ENCODE results near the gene LMOD3.

LMOD3 gene

DNA sequence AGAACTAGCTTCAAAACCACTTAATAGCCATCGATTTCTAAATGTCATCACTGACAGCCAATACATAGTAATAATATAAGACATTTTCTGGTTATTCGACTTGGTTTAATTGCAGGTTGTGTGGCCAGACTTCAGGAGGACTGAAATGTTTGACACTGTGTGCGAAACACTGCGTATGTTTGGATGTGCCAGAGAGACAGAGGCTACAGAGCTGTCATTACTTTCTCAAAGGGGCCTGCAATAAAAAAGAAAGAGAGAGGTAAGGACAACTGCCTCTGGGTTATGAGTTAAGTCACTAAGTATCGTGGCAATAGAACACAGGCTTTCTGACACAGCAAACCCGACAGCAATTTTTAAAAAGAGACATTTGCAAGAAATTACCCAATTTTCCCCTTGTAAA, 882 bp downstream of the LMOD3 start:
- DNase-seq = no peak

DNA sequence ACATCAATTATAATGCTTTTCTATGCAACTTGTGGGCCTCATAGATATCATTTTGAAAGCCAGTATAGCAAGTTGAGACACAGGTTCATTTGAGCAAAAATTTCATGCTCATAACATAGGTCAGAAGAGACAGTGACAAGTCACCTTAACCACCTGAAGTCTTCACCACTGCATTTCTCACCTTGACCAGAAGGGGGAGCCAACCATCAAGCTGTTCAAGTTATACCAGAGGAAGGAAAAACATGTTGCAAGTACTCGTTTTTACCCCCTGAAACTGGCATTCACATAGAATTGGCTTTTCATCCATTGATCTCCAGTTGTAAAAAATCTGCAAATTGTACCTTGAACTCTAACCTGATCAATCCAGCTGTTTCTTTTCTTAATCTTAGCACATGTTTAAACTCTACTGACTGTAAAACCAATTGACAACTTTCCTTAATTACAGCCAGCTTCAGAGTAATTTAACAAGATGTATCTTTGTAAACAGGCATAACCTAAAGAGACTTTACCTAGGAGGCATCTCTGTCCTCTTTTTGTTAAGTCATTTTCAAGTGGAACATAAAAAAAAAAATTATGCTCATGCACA, 1.4 kb downstream of the LMOD3 start:
- peak; percentile 74 for DNase-seq

DNA sequence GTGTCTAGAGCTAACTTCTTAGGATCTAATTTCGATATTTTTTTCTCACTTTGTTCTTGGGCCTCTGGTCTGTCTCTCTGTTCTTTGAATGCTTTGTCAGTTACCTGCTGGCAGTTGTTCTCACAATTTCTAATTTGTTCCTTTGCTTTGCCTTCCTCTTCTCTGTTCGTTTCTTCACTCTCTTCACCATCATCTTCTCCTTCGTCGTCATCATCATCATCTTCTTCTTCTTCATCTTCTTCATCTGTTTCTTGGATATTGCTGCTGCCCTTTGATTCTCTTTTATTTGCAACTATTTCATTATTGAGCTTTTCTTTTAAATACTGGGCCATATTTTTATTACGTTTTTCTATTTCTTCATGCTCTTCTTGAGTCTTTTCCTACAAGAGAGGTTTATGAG, 2.7 kb downstream of the LMOD3 start:
- DNase-seq = no peak

DNA sequence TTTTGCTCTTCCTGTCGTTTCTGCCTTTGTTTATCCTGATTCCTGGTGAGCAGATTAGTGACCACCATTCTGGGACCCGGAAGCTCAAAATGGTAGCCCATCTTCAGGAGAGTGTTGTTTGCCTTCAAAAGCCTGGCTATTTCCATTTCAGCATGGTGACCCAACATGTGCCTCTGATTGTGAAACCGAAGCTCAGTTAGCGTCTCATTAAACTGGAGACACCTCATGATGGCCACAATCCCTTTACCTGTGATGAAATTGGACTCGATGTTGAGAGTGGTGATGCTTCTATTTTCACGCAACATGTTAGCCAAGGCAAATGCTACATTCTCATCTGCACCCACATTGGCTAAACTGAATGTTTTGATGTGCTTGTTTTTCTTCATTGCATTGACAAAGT, 3.3 kb downstream of the LMOD3 start:
- DNase-seq = no peak

DNA sequence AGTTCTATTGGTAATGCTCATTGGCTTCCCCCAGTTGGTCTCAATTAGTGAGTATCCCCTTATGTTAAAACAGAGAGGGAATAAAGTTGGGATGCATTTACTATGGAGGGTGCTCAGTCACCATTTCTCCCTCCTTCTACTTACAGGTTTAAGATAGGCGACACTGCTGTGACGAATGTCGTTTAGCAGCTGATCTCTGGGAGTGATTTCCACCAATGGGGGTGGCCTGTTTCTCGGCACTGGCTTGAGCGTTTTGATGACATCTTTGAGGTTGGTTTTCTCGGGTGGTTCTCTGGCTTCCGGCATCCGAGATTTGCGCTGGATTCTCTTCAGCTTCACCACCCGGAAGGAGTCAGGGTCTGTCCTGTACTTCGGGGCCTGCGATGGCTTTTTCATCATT, 3.8 kb downstream of the LMOD3 start:
- no peak for DNase-seq

DNA sequence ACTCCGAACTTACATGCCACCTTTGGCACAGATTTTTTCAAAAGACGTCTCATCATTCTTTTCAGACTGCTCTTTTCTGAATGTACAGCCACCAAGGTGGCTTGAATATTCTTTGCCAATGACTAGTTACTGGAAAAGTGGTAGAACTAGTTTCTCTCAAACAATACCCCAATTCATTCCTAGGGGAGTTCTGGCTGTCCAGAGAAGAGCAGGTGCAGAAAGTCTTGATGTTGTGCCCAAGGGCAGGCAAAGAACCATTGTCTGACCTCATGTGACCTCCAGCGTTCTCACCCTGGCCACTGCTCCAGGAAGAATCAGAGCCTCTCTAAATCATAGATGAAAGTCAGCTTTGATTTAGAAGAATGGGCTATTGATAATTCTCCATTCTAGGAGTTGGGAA, 5.5 kb downstream of the LMOD3 start:
- no peak for DNase-seq

DNA sequence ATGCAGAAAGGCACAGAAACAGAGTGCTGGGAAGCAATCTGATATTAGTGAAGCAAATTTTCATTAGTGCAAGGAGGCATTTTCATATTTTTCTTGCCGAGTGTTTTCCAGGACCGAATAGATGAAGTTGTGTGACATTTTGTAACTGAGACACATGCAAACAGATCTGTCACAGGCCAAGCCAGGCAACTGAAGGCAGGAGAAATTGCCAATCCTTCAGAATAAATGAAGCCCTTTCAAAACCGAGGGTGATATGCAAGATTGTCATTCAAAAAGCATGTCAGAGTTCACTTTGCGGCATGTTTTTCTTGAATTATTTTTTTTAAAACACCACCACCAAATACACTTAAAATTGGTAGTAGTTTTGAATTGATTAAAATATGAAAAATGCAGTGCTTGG, 6.2 kb downstream of the LMOD3 start:
- no peak for DNase-seq

DNA sequence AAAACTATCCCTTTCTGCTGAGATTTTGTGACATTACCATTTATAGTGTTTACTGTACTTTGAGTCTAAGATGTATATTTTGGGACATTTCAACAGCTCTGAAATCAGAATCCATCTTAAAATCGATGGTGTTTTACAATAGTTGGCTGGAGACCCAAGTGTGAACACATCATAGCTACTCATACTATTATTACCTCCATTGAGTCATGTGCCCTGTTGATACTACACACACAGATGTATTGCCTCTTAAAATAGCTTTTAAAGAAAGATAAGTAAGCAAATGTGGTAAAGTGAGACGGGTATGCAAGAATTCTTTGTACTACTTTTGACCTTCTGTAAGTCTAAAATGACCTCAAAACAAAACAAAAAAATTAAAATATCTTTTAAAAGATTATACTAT, 6.7 kb downstream of the LMOD3 start:
- DNase-seq = no peak

DNA sequence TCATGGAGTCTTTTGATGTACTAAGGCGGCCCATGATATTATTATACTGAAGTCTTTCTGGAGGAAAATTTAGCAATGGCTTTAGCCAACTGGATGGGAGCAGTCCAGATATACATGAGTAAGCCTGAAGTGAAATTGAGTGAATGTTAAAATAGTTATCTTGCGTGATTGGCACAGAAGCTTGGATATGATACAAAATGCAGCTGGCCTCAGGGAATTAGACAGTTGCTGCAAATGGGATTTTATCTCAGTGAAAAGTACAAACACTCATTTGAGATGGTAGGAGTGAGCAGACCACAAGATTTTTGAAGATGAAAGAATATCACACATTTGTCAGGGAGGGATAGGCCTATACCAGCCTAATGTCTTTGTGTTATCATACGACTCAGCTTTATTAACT, 8.9 kb downstream of the LMOD3 start:
- no peak for DNase-seq

DNA sequence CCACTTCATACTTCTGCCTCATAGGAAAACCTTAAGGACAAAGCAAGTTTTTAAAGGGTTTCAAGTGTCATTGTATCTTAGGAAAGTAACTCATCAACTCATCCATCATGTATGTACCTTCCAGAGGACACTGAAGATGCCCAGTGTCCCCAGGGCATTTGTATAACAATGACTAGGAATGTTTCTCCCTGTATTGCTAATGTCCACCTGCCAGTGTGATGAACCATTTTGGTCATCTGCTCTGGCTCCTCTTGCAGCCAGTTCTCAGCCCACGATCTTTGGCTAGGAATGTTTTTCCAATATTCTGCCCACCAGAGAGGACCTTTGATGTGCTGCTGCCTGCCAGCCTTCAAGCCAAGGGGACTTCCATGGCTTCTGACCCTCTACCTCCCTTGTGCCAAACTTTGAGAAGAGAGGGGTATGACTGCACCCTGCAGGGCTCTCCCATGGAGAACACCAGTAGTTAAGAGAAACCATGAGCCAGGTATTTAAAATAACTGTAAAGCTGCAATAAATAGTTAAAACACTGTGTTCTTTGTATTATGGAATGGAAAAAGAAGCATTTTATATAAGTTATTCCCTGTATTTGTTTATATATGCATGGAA, 11.4 kb downstream of the LMOD3 start:
- DNase-seq = no peak

DNA sequence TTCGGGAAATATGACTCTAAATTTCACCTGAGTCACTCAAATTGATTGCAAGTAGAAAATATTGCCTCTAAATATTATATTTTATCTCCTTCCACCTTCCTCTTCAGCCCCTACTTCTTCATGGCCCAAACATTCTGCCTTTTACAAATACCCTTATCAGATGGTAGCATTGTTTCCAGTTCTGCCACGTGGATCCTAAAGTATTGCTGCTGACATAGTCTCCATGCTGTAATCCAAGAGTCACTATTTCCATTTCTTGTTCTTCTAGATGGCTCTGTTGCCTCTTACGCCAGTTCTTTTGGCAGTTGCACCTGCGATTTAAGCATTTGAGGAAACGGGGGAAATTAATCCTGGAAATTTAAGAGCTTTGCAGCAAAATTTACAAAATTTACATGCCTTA, 13.6 kb downstream of the LMOD3 start:
- no peak for DNase-seq

DNA sequence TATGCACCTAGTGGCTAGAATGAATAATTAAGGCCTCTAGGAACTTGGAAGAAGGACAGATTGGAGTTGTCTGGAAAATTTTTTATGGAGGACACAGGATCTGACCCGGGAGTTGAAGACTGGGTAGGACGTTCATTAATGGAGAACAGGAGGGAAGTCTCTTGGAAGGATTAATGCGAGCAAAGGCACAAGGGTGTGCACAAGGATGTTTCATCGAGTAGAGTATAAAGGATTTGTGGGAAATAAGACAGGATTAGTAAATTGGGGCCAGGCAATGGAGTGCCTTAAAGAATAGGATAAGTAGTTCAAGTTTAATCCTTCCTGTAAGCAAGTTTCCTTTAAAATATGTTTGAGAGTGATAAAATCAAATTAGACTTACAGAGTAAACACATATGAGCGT, 14.6 kb downstream of the LMOD3 start:
- DNase-seq = no peak

DNA sequence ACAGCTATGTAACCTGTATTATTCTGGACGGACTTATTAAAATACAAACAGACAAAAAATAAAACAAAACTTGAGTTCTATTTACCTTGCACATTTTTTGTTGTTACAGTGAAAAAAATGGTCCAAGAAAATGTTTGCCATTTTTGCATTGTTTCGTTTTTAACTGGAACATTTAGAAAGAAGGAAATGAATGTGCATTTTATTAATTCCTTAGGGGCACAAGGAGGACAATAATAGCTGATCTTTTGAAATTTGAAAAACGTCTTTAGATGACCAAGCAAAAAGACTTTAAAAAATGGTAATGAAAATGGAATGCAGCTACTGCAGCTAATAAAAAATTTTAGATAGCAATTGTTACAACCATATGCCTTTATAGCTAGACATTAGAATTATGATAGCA, 17.1 kb downstream of the LMOD3 start:
- no peak for DNase-seq

DNA sequence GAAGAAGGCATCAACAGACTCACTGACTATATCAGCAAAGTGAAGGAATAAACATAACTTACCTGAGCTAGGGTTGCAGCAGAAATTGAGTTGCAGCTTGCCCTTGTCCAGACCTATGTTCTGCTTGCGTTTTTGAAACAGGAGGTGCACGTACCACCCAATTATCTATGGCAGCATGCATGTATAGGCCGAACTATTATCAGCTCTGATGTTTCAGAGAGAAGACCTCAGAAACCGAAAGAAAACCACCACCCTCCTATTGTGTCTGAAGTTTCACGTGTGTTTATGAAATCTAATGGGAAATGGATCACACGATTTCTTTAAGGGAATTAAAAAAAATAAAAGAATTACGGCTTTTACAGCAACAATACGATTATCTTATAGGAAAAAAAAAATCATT, 17.8 kb downstream of the LMOD3 start:
- DNase-seq = no peak

DNA sequence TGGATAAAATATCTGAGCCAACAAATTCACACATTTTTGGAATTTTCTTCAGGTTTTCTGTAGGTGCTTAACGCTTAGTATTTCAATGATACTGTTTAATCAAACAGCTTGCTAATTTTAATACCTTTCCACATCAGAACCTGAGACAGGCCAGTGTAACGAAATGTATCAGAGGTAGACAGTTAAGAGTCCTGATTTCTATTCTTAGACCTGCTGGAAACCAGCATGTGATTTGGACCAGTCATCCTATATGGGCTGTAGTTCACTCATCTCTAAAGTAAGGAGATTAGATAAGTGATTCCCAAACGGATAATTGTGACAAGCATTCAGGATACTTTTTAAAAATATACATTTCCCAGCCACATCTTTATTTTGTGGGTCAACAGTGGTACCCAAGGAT, 19.3 kb downstream of the LMOD3 start:
- DNase-seq = no peak

DNA sequence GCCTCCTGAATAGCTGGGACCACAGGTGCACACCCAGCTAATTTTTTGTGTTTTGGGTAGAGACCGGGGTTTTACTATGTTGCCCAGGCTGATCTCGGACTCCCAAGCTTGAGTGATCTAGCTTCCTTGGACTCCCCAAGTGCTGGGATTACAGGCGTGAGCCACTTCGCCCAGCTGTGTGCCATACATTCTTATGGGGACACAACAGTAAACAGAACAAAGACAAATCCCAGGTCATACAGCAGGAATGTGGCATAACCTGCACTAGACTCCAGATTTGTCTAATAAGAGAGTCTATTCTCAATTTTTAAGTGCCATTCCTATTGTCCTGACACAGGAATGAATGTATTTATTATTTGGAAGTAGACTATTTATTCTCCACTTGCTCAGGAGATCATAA, 20.0 kb downstream of the LMOD3 start:
- DNase-seq = no peak

DNA sequence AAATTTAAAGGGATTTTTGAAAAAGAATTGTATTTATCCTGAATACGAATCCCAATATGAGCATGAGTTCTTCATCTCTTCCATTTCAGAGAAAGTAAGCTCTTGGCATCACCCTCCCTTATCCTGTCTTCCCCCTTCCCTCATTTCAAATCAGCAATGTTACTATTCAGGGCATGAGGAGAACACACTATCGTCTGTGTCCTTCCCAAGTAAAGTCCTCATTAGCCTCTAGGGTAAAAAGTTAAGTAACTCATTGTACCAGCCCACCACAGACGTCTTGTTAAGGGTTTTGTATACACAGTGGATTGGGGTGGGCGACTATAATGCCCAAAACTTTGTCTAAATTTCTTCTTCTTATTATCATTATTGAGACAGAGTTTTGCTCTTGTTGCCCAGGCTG, 22.8 kb downstream of the LMOD3 start:
- no peak for DNase-seq

DNA sequence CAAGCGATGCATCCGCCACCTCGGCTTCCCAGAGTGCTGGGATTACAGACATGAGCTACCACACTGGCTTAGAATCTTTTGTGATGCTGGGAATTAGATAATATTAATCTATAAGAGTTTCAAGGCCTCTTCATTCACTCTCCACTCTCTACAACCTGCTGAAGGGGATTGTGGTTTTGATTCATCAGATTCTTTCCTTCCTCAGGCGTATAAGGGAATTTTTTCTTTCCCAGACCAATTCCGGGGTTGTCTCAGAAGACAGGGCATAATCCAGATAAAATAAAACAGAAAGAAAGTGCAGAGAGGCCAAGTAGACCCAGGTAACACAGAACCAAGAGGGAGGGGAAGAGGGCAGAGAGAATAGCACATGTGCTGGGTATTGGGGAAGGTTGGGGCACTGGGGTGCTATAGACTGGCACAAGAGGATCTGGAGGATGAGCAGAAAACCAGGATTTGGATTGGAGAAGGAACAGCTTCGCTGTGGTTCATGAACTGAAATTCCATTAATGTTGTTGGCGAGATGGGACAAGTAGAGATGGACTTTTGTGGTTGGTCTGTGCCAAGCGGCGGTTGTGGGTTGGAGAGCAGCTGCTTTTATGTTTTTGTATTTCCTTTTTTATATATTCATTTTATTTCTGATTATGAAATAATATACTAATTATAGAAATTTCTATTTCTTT, 24.8 kb downstream of the LMOD3 start:
- no peak for DNase-seq

DNA sequence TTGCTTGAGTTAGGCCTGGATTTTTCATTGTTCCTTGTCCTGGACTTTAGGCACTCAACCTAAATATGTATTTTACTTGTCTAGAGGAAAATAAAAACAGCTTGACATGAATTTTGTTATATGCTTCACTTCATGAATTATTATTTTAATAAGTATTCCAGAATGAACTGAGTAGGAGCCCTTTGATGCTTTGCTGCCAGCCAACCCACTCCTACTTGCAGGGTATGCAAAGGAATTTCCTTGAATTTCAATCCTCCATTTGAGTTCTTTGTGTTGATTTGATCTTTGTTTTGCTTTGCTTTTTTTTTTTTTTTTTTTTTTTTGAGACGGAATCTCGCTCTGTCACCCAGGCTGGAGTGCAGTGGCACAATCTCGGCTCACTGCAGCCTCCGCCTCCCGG, 26.1 kb downstream of the LMOD3 start:
- DNase-seq = no peak

DNA sequence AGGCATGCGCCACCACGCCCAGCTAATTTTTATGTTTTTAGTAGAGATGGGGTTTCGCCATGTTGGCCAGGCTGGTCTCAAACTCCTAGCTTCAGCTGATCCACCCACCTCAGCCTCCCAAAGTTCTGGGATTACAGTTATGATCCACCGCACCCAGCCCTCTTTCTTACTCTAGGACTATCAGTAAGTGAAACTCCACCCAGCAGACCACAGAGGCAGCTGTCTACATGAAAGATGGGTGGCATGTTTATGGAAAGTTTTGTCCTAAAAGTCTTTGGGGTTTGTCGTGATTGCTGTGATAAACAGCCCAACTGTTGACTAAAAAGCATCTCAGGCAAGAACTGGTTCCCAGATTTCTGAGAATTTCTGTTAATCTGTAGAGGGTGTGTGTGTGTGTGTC, 26.8 kb downstream of the LMOD3 start:
- DNase-seq = no peak

DNA sequence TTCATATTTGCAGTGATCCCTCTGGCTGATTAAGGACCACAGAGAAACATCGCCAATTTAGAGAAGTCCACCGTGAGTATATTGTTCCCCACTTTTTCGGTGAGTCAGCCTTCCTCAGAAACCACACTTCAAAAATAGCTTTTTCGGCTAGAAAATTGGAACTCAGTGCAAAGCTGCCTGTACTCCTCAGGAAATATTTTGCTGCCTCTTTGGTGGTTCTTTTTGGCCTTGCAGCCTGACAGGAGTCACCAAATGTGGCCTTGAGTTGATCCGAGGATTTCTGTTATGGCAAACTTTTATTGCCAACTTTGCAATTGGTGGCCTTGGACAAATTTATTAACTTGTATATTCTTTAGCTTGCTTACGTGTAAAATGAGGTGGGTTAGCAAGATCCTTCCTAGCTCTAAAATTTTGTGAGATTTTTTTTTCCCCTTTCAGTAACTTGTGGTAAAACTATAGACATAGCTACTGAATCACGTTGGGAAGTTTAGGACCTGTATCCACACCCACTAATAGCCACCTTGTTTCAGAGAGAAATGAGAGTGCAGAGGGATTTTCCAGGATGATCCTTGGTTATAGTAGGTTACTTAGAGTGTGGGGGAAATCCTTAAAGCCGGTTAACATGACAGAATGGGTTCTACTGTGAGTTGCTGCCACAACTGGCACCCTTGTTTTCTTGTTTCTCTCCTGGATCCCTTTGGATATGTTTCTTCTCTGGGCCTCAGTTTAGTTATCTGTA, 27.8 kb downstream of the LMOD3 start:
- peak; percentile 63 for DNase-seq

DNA sequence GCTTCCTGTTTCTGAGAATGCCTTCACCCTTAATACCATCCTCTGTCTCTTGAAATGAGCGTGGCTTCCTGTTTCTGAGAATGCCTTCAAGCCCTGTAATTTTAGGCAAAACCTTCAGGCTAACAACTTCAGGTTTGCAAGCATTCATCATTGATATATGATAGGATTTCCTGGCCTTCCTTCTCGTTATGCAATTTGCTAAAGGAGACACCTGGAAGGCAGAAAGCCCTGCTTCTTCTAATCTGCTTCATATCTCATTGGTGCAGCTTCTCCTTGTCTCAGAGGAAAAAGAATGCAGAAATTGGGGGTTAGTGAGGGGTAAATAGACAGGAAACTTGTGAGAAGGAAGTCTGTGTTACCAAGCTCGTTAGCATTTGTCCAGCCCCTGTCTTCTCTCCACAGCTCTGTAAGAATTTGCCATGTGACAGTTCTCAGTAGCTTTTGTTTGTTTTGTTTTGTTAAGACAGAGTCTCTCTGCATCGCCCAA, 30.3 kb downstream of the LMOD3 start:
- peak; percentile 50 for DNase-seq

DNA sequence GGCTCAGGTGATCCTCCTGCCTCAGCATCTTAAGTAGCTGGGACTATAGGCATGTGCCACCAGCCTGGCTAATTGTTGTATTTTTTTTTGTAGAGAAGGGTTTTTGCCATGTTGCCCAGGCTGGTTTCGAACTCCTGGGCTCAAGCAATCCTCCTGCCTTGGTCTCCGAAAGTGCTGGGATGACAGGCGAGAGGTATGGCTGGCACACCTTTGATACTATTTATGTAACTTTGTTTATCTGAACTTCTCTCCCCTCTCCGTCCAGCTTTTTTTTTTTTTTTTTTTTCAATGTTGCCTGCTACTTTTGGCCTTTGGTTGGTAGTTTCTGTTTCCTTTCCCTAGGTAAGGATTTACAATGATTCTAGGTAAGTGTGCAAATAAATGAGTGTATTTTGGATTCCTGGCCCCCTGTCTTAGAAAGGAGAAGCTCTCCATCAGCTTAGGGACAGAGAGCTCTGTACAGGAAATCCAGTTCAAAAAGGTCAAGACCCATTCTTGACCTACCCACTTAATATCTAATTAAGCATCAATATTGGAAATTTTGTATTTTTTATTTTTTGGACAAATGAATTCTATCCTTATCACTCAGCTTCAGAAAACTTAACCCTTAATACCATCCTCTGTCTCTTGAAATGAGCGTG, 30.9 kb downstream of the LMOD3 start:
- DNase-seq = no peak

DNA sequence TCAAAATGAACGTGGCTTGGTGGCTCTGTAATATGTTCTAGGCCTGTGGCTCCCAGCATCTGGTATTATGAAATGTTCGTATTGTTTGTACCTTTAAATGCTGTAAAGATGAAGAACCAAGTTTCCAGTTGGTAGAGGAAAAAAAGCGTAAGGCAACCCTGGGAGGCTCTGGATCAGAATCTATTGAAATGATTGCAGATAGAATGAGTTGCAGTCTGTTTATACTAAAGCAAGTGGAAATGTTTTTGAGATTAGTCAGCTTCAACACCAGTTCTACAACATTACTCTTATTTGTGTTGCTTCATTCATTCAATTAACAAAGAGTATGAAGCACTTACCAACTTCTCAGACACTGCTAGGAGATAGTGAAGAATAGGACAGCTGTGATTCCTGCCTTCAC, 32.4 kb downstream of the LMOD3 start:
- DNase-seq = no peak

Data from suppressor macrophage treated with lipopolysaccharide for 4 hours (primary cell).